GM19324 (cell line): Measurements from ENCODE around the gene GABPB2.

Experiments
- ATAC-seq: cut with Tn5 transposase; IDR thresholded peaks from one replicate; pipeline ENCODE4 v1.9.1; 2021; ENCODE audit warnings: mild to moderate bottlenecking, moderate library complexity; ENCODE audit not compliant: unreplicated experiment, low FRiP score

GABPB2 gene

GRCh38 chr1:151131701-151132334 is 61.3 kb downstream of the GABPB2 start:
- ATAC-seq: no peak

- ATAC-seq: no peak
Observed at GRCh38 chr1:151132335-151133017, 61.9 kb downstream of the GABPB2 start.

GRCh38 chr1:151133018-151133806 is 62.7 kb downstream of the GABPB2 start:
- no peak for ATAC-seq

GRCh38 chr1:151134396-151134795 is 63.8 kb downstream of the GABPB2 start:
- no peak for ATAC-seq

GRCh38 chr1:151134991-151135390 is 64.4 kb downstream of the GABPB2 start:
- no peak for ATAC-seq

- ATAC-seq: no peak
Observed at GRCh38 chr1:151135433-151136385, 65.1 kb downstream of the GABPB2 start.

GRCh38 chr1:151137789-151138188 is 67.2 kb downstream of the GABPB2 start:
- ATAC-seq: no peak

- ATAC-seq: no peak
Observed at GRCh38 chr1:151142411-151143056, 72.0 kb downstream of the GABPB2 start.

- no peak for ATAC-seq
Observed at GRCh38 chr1:151143057-151143435, 72.5 kb downstream of the GABPB2 start.

- ATAC-seq: no peak
Observed at GRCh38 chr1:151143986-151144385, 73.4 kb downstream of the GABPB2 start.

GRCh38 chr1:151144474-151145303 is 74.1 kb downstream of the GABPB2 start:
- no peak for ATAC-seq

- no peak for ATAC-seq
Observed at GRCh38 chr1:151145304-151146071, 74.9 kb downstream of the GABPB2 start.

GRCh38 chr1:151146072-151146411 is 75.5 kb downstream of the GABPB2 start:
- ATAC-seq: no peak

GRCh38 chr1:151146412-151147131 is 76.0 kb downstream of the GABPB2 start, which contains the start of gene SEMA6C:
SEMA6C (minus strand) TSS chr1:151146631; CDS start chr1:151142621, 4,010 bp downstream.
- ATAC-seq: peak; percentile 99

- ATAC-seq: no peak
Observed at GRCh38 chr1:151147132-151147503, 76.6 kb downstream of the GABPB2 start.

- ATAC-seq: no peak
Observed at GRCh38 chr1:151147665-151148064, 77.1 kb downstream of the GABPB2 start.

- peak; percentile 71 for ATAC-seq
Observed at GRCh38 chr1:151156515-151156819, 85.9 kb downstream of the GABPB2 start, which contains the start of gene TNFAIP8L2. TNFAIP8L2 (plus strand) TSS chr1:151156649; CDS start chr1:151158698, 2,049 bp downstream.

GRCh38 chr1:151157067-151157531 is 86.5 kb downstream of the GABPB2 start:
- ATAC-seq: no peak
